Neuron (in vitro differentiated cells): ENCODE data around the gene CD93.
A peak's percentile ranks its signal among the peaks of the same experiment; 100 is the strongest.

Source experiments
- H2AFZ ChIP-seq: one replicate; pipeline ENCODE4 v1.6.1; 2013; ENCODE audit warnings: low read depth, mild to moderate bottlenecking, inconsistent platforms, low read length, moderate library complexity
- H3K27me3 ChIP-seq: one replicate; pipeline ENCODE4 v1.6.1; 2013; ENCODE audit warnings: low read length; ENCODE audit not compliant: insufficient read depth
- H3K36me3 ChIP-seq: one replicate; pipeline ENCODE4 v1.6.1; 2013; ENCODE audit warnings: low read length; ENCODE audit not compliant: insufficient read depth
- H3K4me1 ChIP-seq: one replicate; pipeline ENCODE4 v1.6.1; 2013; ENCODE audit warnings: low read length; ENCODE audit not compliant: insufficient read depth
- H3K4me3 ChIP-seq: 2 replicates; pipeline ENCODE4 v1.5.1; 2013; ENCODE audit warnings: mild to moderate bottlenecking, low read length, moderate library complexity
- H3K9me3 ChIP-seq: one replicate; pipeline ENCODE4 v1.6.1; 2013; ENCODE audit warnings: low read length

The CD93 gene

DNA sequence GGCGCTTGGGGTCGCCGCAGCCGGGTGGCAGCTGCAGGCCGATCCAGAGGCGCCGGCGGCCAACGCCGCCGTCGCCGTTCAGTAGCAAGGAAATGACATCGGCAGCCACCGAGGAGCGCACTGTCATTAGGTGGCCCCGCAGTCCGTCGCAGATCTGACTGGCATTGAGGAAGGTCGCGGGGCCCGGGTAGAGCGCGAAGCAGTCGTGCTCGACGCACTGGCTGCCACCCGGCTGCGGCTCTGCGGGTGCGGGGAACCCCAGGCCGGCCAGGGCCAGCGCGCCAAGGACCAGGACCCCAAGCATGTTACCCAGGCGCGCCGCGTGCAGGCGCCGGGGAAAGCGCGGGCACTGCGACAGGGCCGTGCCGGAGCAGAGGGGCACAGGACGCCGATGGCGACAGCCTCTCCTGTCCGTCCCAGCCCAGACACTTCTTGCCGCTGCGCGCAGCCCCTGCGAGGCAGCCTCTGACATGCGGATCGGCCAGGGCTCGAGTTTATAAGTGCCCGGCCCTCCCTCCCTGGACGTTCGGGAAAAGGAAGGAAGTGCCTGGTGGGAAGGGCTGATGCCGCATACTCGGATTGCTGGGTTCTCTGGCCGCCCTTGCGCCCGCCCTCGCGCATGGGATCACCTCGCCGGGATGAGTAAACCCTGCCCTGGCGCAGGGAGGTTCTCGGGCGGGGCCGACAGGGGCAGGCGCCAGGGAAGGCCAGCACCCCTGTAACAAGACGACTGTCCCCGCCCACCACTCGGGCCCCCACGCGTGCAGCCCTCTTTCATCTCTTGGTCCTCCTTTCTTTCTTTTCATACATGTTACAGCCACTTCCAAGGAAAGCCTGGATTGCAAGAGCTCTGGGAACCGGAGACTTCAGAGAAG lies 36.7 kb downstream of the CD93 start, which contains the start of gene THBD:
TSS of gene THBD (minus strand) at position 472 of the 875 bp plus-strand sequence. CDS start at position 304, 168 bp downstream.
- H2AFZ ChIP-seq, result peak within 1 kb of the TSS; percentile 13
- no peak within 1 kb of the TSS for H3K4me3 ChIP-seq
- peaks cover 65% of the 10 kb centered on the region for H3K27me3 ChIP-seq
- no peaks in the 10 kb centered on the region for H3K4me1 ChIP-seq
- no peaks in the 10 kb centered on the region for H3K36me3 ChIP-seq
- no peaks in the 10 kb centered on the region for H3K9me3 ChIP-seq

DNA sequence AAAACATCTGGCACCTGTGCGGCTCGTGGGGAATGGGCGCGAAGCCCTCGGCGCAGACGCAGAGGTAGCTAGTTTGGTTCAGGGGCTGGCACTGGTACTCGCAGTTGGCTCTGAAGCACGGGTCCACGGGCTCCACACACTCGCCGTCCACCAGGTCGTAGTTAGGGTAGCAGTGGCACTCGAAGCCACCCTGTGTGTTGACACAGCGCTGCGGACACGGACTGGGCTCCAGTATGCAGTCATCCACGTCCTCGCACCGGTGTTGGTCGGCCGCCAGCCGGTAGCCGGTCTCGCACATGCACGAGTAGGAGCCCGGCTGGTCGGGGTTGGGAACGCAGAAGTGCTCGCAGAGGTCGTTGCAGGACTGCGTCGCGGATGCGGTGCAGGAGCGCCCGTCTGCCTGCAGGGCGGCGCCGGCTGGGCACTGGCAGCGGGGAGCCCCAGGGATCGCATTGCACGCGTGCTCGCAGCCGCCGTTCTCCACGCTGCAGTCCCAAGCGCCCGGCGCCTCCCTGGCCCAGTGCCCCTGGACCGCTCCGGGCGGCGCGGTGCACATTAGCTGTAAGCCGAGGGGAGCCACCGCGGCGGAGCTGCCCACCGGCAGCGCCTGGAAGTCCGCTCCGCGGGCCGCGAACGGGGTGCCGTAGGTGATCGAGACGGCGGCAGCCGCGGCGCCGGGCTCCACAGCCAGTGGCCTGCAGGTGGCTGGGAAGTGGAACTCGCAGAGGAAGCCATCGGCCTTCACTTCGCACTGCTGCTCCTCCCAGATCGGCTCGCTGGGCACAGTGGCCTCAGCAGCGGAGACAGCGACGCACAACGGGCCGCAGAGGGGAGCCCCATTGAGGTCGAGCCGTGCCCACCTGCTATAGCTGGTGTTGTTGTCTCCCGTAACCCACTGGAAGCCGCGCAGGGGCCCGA lies 37.6 kb downstream of the CD93 start:
- H3K4me3 ChIP-seq, result no peak overlapping the region
- no peaks in the 10 kb centered on the region for H3K9me3 ChIP-seq
- H3K27me3 ChIP-seq, result peaks cover 65% of the 10 kb centered on the region
- no peaks in the 10 kb centered on the region for H3K36me3 ChIP-seq
- peak overlapping the region; percentile 13 for H2AFZ ChIP-seq
- no peaks in the 10 kb centered on the region for H3K4me1 ChIP-seq

DNA sequence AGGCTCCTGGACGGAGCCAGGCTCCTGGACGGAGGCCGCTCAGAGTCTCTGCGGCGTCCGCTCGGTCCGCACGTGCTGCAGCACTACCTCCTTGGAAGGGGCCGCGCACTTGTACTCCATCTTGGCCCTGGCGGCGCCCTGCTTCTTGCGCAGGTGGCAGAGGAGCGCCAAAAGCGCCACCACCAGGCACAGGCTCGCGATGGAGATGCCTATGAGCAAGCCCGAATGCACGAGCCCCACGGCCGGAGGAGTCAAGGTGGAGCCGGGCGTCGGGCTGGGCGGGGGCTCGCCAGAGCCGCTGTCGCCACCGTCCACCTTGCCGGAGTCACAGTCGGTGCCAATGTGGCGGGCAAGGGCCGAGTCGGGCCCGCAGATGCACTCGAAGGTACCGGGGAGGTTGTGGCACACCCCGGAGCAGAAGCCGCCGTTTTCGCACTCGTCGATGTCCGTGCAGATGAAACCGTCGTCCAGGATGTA lies 38.3 kb downstream of the CD93 start:
- Histone ChIP-seq H3K4me3 (no peak overlapping the region), H2AFZ (no peak overlapping the region), H3K4me1 (no peaks in the 10 kb centered on the region), H3K36me3 (no peaks in the 10 kb centered on the region), H3K9me3 (no peaks in the 10 kb centered on the region), H3K27me3 (peaks cover 62% of the 10 kb centered on the region)

DNA sequence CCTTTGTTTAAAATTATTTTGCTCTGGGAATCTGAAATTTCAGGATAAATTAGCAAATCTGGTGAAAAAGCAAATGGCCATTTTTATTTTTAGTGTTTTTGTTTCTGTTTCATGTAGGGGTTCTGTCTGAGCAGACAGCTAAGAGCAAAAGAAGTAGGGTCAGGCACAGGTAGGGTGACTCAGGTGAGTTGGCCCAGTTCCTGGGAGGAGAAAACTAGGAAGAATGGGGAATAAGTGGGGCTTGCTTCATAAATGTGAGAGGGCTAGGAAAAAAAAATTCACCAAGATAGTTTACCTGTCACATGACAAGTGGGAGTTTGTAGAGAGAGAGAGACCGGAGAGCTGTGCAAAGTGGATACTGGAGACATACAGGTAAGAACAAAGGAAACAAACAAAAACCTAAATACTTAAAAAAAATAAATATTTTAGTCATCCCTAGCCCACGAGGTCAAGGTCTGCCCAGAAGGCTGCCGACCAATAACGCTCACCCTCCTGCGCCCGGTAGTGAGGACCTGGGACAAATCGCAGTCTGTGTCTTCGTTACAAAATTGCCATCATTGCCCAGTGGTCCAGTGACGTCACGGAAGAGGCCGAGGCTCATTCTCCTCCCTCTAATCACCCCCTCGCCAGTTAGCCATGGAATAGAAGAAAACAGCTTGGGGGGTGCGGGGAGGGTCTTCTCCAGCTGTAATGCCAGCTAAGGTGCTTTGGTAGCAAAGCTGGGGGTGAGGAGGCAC lies 39.0 kb downstream of the CD93 start:
- no peaks in the 10 kb centered on the region for H3K9me3 ChIP-seq
- H3K36me3 ChIP-seq, result no peaks in the 10 kb centered on the region
- H3K27me3 ChIP-seq, result peaks cover 56% of the 10 kb centered on the region
- no peak overlapping the region for H3K4me3 ChIP-seq
- no peak overlapping the region for H2AFZ ChIP-seq
- no peaks in the 10 kb centered on the region for H3K4me1 ChIP-seq

DNA sequence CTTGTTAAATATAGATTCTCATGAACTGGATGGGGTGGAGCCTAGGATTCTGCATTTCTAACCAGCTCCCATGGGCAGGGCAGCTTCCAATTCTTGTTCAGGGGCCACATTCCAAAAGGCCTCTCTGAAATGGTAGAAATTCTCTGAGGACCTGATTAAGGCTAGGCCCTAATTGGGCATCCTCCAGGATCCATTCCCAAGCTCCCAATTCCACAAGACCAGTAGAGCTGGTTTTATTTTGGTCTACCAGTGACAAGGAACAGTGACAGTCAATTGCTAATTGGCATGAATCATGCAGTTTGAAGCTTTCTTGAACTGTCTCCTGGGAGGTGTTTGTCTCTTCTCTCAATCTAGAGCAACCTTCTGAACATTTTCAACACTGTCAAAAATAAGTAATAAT lies 39.7 kb downstream of the CD93 start:
- H3K27me3 ChIP-seq, result peaks cover 49% of the 10 kb centered on the region
- H3K36me3 ChIP-seq, result no peaks in the 10 kb centered on the region
- no peak overlapping the region for H3K4me3 ChIP-seq
- H3K9me3 ChIP-seq, result no peaks in the 10 kb centered on the region
- H2AFZ ChIP-seq, result no peak overlapping the region
- H3K4me1 ChIP-seq, result no peaks in the 10 kb centered on the region

DNA sequence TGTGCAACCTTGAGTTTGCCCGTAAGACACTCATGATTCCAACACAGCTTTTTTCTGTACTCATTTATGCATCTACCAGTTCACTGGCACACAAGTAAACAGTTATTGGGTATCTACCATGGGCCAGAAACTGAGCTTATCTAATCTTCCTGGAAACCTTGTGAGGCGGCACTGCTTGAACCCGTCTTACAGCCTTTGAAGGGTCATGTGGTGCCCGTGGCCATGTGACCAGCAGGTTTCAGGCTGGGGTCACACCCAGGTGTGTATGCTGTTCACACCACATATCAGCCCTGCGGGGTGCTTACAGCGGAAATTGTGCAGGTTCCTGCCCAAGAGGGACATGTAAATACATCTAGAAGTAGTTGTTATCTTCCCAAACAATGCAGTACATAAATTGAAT lies 42.7 kb downstream of the CD93 start:
- peaks cover 19% of the 10 kb centered on the region for H3K27me3 ChIP-seq
- no peak overlapping the region for H2AFZ ChIP-seq

DNA sequence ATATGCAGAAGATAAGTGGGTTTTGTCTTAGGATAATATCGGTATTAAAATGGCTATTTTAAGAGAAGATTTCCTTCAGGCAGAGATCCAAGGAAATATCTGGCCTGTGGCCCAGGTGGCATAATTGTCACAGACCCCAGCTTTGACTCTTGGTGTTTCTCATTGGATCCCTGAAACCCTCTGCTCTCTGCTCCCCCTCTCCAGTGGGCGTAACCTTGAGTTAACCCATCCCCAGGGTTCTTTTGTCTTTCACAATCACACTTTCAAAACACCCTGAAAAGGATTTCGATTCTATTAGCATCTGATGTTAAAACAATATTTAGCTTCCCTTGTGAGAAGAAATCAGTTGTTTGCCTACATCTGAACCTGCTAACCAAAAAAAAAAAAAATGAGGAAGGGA lies 43.9 kb downstream of the CD93 start:
- Histone ChIP-seq H3K36me3 (no peaks in the 10 kb centered on the region), H3K9me3 (no peaks in the 10 kb centered on the region), H3K4me3 (no peak overlapping the region), H2AFZ (no peak overlapping the region), H3K27me3 (peaks cover 10% of the 10 kb centered on the region), H3K4me1 (no peaks in the 10 kb centered on the region)

More for the DNA sequence above, 42.7 kb downstream of the CD93 start:
- Histone ChIP-seq H3K36me3 (no peaks in the 10 kb centered on the region), H3K9me3 (no peaks in the 10 kb centered on the region), H3K4me1 (no peaks in the 10 kb centered on the region), H3K4me3 (no peak overlapping the region)

DNA sequence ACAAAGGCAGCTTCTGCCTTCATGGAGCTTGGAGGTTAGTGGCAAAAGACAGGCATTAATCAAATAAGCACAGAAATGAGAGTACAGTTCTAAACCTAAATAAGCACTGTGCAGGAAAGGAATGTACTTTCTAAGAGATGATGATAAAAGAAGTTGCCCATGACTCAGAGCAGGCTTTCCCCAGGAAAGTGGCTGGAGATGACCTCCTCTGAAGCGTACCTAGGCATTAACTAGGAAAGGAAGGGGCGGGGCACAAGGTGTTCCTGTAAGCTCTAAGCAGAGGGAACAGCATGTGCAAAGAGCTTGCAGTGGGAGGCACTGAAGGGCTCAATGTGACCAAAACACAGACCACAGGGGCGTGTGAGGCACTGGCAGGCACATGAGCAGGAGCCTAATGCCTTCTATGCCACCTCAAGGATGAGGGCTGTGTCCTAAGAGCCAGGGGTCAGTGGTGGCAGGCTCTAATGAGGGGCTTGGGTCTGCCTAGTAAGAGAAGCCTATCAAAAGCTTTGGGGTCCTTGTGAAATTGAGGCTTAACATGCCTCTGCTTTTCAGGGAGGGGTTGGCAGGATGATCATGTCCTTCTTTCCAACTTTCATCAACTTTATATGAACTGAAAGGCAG lies 46.1 kb downstream of the CD93 start:
- H3K36me3 ChIP-seq, result no peaks in the 10 kb centered on the region
- H2AFZ ChIP-seq, result no peak overlapping the region
- H3K4me3 ChIP-seq, result no peak overlapping the region
- H3K4me1 ChIP-seq, result no peaks in the 10 kb centered on the region
- no peaks in the 10 kb centered on the region for H3K9me3 ChIP-seq
- peaks cover 20% of the 10 kb centered on the region for H3K27me3 ChIP-seq

DNA sequence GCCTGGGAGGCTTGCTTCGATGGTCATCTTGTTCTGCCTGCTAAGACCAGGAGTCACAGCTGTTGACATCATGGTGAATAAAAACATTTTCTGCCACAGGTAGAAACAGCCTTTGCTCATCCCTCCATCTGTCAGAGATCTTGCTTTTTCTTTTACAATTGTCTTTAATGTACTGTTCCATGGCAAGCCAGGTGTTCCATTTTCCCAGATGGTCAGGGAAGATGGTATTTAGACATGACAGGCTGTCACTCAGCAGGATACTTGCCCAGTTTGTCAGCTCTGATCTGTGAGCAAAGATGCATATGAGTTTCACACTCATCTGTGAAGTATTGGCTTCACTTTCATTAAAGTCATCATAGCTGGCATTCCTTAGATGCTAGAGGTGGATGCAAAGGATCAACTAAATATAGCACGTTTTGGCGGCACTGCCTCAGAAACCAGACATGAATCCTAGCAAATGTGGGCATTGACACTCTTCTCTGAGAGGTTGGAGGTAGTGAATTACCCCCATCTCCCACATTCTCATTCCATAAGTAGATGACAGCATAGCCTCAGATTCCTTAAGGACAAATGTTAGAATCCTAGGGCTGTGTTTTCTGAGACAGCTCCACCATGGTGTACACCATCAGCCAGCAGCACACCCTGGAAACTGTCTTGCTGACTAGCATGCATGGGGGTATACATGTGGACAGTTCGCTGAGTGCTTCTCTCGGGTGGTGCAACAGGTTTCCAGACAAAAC lies 46.8 kb downstream of the CD93 start:
- Histone ChIP-seq H3K27me3 (peaks cover 21% of the 10 kb centered on the region), H3K36me3 (no peaks in the 10 kb centered on the region), H3K9me3 (no peaks in the 10 kb centered on the region), H3K4me1 (no peaks in the 10 kb centered on the region), H2AFZ (no peak overlapping the region), H3K4me3 (no peak overlapping the region)

DNA sequence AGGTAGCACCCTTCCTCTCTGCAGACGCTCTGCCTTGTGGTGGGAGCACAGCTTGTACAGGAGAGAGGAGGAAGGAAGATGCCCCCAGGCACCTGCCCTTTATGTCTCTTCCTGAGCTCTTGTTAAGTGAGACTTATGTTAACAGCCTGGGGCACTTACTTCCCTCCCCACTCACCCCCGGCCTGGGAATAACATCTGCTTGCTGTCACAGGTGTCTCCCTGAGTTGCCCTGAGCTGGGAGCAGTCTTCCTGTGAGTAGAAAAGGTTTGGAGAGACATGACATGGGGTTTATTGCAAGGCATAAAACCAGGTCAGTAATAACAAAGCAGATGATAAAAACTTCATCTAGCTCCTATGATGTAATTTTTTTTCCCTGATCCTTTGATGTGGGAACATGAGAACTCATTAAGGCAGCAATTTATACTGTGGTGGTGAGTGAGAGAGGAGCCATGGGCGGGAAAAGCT lies 49.1 kb downstream of the CD93 start:
- Histone ChIP-seq H3K36me3 (no peaks in the 10 kb centered on the region), H3K4me1 (no peaks in the 10 kb centered on the region), H3K4me3 (no peak overlapping the region), H2AFZ (no peak overlapping the region), H3K27me3 (peaks cover 18% of the 10 kb centered on the region), H3K9me3 (no peaks in the 10 kb centered on the region)

DNA sequence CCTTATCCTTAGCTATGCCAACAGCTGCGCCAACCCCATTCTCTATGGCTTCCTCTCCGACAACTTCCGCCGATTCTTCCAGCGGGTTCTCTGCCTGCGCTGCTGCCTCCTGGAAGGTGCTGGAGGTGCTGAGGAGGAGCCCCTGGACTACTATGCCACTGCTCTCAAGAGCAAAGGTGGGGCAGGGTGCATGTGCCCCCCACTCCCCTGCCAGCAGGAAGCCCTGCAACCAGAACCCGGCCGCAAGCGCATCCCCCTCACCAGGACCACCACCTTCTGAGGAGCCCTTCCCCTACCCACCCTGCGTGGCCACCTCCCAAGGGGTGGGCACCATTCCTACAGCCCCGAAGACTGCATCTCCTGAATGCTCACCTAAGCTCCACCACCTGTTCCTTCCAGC lies 49.8 kb downstream of the CD93 start:
- Histone ChIP-seq H3K36me3 (no peaks in the 10 kb centered on the region), H3K4me3 (no peak overlapping the region), H2AFZ (no peak overlapping the region), H3K27me3 (peaks cover 18% of the 10 kb centered on the region), H3K9me3 (no peaks in the 10 kb centered on the region), H3K4me1 (no peaks in the 10 kb centered on the region)

DNA sequence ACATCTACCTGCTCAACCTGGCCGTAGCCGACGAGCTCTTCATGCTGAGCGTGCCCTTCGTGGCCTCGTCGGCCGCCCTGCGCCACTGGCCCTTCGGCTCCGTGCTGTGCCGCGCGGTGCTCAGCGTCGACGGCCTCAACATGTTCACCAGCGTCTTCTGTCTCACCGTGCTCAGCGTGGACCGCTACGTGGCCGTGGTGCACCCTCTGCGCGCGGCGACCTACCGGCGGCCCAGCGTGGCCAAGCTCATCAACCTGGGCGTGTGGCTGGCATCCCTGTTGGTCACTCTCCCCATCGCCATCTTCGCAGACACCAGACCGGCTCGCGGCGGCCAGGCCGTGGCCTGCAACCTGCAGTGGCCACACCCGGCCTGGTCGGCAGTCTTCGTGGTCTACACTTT lies 50.4 kb downstream of the CD93 start:
- no peak overlapping the region for H2AFZ ChIP-seq

More for the DNA sequence above, 50.4 kb downstream of the CD93 start:
- Histone ChIP-seq H3K9me3 (no peaks in the 10 kb centered on the region), H3K4me3 (no peak overlapping the region), H3K4me1 (no peaks in the 10 kb centered on the region), H3K27me3 (peaks cover 18% of the 10 kb centered on the region), H3K36me3 (no peaks in the 10 kb centered on the region)
